HPDE6-E6E7 (cell line): ENCODE results near the gene NRM.
"Not testable (repeated sequence)": the region's sequence is repeated elsewhere in the genome, so short reads cannot be mapped to it uniquely, and the experiment has no call there.

Experiments used
- DNase-seq: peaks from one replicate; pipeline ENCODE4 v3.0.0; 2011; ENCODE audit warnings: missing footprints; ENCODE audit errors: extremely low spot score

Gene NRM

GRCh38 chr6:30664994-30665767 is 25.6 kb downstream of the NRM start:
- DNase-seq: no peak

DNA sequence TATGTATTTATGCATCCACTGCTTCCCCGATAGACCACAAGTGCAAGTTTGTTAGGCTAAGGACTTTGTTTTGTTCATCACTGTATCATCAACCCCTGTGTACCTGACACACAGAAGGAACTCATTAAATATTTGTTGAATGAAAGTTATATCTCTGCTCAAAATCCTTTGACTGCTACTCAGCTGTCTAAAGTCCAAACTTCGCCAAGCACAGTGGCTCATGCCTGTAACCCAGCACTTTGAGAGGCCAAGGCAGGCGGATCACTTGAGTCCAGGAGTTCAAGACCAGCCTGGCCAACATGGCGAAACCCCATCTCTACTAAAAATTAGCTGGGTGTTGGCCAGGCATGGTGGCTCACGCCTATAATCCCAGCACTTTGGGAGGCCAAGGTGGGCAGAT is 32.9 kb downstream of the NRM start:
- DNase-seq: not testable (repeated sequence)

- DNase-seq: no peak
Measured at GRCh38 chr6:30657454-30657853, 33.3 kb downstream of the NRM start.

GRCh38 chr6:30656513-30656912 is 34.3 kb downstream of the NRM start:
- no peak for DNase-seq

- no peak for DNase-seq
Measured at GRCh38 chr6:30655743-30656094, 35.1 kb downstream of the NRM start.

GRCh38 chr6:30654798-30655742 is 35.7 kb downstream of the NRM start:
- no peak for DNase-seq

- no peak for DNase-seq
Measured at GRCh38 chr6:30651143-30651542, 39.6 kb downstream of the NRM start.

- peak; percentile 48 for DNase-seq
Measured at GRCh38 chr6:30647242-30648116, 43.3 kb downstream of the NRM start.

DNA sequence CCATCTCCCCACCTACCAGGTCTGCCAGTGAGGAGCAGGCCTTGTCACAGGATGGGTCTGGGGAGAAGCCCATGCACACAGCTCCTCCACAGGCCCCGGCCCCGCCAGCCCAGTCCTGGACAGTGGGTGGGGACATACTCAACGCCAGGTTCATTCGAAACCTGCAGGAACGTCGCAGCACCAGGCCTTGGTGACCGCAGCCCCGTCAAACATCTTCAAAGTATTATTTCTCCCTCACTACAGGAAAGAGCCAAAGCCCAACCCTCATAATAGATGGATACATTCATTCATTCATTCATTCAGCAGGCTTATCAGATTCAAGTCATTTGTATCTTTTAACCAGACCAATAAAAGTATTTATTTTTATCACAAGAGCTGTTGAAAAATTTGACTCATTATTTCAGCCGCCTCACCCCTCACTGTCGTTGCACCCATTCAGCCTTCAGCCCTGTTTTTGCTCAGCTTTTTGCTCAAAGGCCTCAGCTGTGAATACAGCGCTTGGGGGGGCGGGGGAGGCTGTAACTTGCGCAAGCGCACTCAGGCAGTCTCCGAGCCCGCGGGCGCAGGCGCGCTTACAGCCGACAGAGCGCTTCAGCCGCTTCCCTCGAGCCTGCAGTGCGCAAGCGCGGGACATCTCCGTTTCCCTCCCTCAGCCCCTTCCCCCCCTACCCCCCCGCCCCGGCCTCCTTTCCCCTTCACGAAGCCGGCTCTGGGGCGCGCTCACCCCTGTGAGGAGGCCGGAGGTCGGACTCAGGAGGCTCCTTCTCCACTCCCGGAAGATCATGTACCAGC is 44.1 kb downstream of the NRM start, which contains the start of gene C6orf136:
Gene C6orf136 (plus strand): TSS at position 684 of the 792 bp plus-strand sequence. CDS start 99 bp downstream, at position 783.
- peak; percentile 95 for DNase-seq

GRCh38 chr6:30645989-30646388 is 44.8 kb downstream of the NRM start:
- no peak for DNase-seq

- no peak for DNase-seq
Measured at GRCh38 chr6:30644769-30645168, 46.0 kb downstream of the NRM start.

GRCh38 chr6:30643656-30644055 is 47.1 kb downstream of the NRM start:
- DNase-seq: no peak

DNA sequence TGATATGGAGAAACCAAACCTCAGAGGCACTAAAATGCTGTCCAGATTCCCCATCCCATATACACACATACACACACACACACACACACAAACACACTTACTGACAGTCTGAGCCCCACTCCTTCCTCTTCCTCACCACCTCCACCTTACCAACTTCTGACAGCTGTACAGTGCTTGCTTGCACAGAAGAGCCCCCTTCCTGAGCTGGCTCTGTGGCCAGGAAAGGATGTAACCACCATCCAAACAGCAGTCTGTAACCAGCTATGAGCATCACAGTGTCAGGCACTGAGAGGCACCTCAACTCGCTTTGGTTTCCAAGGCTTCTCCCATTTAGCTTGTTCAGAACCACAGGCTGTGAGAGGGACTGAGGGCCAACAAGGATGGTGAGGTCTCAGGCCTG is 49.7 kb downstream of the NRM start:
- DNase-seq: no peak

DNA sequence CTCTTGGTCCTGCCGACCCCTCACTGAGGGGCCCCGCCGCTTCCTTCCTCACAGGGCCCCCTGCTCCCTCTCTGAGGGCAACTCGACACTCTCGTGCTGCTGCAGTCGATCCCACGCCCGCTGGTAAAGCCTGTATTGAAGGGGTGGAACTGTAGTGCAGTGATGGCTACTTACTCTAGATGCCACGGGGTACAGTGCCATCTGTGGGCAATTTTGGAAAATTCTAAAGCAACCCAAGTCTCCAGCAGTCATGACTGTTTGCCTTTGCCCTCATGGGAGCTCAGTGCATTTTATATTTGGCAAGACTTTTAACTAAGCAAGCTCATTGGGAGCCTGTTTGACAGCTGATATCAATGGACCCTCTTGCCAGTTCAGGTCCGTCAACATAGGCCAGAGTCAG is 50.3 kb downstream of the NRM start:
- DNase-seq: no peak
